ENCODE measurements around the gene FBXL2.

The FBXL2 gene
- total RNA-seq, result 0.09 to 1.3 (median 0.40) reads per million in 18 experiments

- DNase-seq, result peak in 1 of 2 donors; percentile 22
Observed at GRCh38 chr3:33277193-33277882, at the start of gene FBXL2. TSS of gene FBXL2 (plus strand) at chr3:33277442. CDS start at chr3:33277513, 71 bp downstream.

GRCh38 chr3:33229066-33229465 lies 48.2 kb upstream of the FBXL2 start:
- no peak for DNase-seq

GRCh38 chr3:33229947-33230346 lies 47.3 kb upstream of the FBXL2 start:
- no peak for DNase-seq

GRCh38 chr3:33231756-33232465 lies 45.3 kb upstream of the FBXL2 start:
- DNase-seq, result no peak

GRCh38 chr3:33233884-33234283 lies 43.4 kb upstream of the FBXL2 start:
- no peak for DNase-seq

GRCh38 chr3:33236005-33236404 lies 41.2 kb upstream of the FBXL2 start:
- no peak for DNase-seq

GRCh38 chr3:33237439-33237838 lies 39.8 kb upstream of the FBXL2 start:
- no peak for DNase-seq

- no peak for DNase-seq
Observed at GRCh38 chr3:33238923-33239322, 38.3 kb upstream of the FBXL2 start.

- no peak for DNase-seq
Observed at GRCh38 chr3:33240261-33240660, 37.0 kb upstream of the FBXL2 start.

GRCh38 chr3:33246786-33247185 lies 30.5 kb upstream of the FBXL2 start:
- DNase-seq, result no peak

GRCh38 chr3:33250712-33251111 lies 26.5 kb upstream of the FBXL2 start:
- no peak for DNase-seq

- DNase-seq, result no peak
Observed at GRCh38 chr3:33256249-33256648, 21.0 kb upstream of the FBXL2 start.

- no peak for DNase-seq
Observed at GRCh38 chr3:33260104-33260503, 17.1 kb upstream of the FBXL2 start.

GRCh38 chr3:33269385-33269784 lies 7.9 kb upstream of the FBXL2 start:
- no peak for DNase-seq

GRCh38 chr3:33271324-33271723 lies 5.9 kb upstream of the FBXL2 start:
- no peak for DNase-seq

- DNase-seq, result no peak
Observed at GRCh38 chr3:33273628-33274027, 3.6 kb upstream of the FBXL2 start.

GRCh38 chr3:33278163-33278562 lies 921 bp downstream of the FBXL2 start:
- DNase-seq, result no peak

GRCh38 chr3:33287672-33288282 lies 10.5 kb downstream of the FBXL2 start:
- no peak for DNase-seq

GRCh38 chr3:33299395-33300081 lies 22.3 kb downstream of the FBXL2 start:
- DNase-seq, result no peak

GRCh38 chr3:33312361-33312760 lies 35.1 kb downstream of the FBXL2 start:
- DNase-seq, result no peak

GRCh38 chr3:33313331-33313730 lies 36.1 kb downstream of the FBXL2 start:
- DNase-seq, result no peak

GRCh38 chr3:33314993-33315392 lies 37.8 kb downstream of the FBXL2 start:
- no peak for DNase-seq

GRCh38 chr3:33315826-33316225 lies 38.6 kb downstream of the FBXL2 start:
- DNase-seq, result no peak
